Stimulated activated naive CD8-positive, alpha-beta T cell treated with anti-CD3 and anti-CD28 coated beads, Interleukin-15, amount 100 ng/mL, for 72 hours (primary cell): ENCODE data around the gene OSBP.
"Not testable (repeated sequence)": the region's sequence is repeated elsewhere in the genome, so short reads cannot be mapped to it uniquely, and the experiment has no call there.

Experiments used
- ATAC-seq: fragments of 150-1000 bp; cut with Tn5 transposase; 2 replicates; pipeline ENCODE4 v1.10.0; 2021; ENCODE audit warnings: mild to moderate bottlenecking, moderate library complexity
- DNase-seq, 2 donors: peaks; one replicate each; pipeline ENCODE4 v3.0.0; 2021 to 2022
- H3K27ac Mint-ChIP-seq, 2 donors: one replicate each; pipeline ENCODE4 v1.8.0; 2022; ENCODE audit warnings: mild to moderate bottlenecking in 2 of 2, mixed read lengths in 2 of 2, moderate library complexity in 2 of 2
- H3K27me3 Mint-ChIP-seq: one replicate; pipeline ENCODE4 v1.8.0; 2022; ENCODE audit warnings: mixed read lengths
- H3K4me1 Mint-ChIP-seq: one replicate; pipeline ENCODE4 v1.8.0; 2022; ENCODE audit warnings: mild to moderate bottlenecking, mixed read lengths
- H3K4me3 Mint-ChIP-seq, 2 donors: one replicate each; pipeline ENCODE4 v1.8.0; 2022; ENCODE audit warnings: mild to moderate bottlenecking in 2 of 2, mixed read lengths in 2 of 2, moderate library complexity in 1 of 2
- H3K9me3 Mint-ChIP-seq, 2 donors: one replicate each; pipeline ENCODE4 v1.8.0; 2022; ENCODE audit warnings: mixed read lengths in 2 of 2

OSBP gene, protein sequence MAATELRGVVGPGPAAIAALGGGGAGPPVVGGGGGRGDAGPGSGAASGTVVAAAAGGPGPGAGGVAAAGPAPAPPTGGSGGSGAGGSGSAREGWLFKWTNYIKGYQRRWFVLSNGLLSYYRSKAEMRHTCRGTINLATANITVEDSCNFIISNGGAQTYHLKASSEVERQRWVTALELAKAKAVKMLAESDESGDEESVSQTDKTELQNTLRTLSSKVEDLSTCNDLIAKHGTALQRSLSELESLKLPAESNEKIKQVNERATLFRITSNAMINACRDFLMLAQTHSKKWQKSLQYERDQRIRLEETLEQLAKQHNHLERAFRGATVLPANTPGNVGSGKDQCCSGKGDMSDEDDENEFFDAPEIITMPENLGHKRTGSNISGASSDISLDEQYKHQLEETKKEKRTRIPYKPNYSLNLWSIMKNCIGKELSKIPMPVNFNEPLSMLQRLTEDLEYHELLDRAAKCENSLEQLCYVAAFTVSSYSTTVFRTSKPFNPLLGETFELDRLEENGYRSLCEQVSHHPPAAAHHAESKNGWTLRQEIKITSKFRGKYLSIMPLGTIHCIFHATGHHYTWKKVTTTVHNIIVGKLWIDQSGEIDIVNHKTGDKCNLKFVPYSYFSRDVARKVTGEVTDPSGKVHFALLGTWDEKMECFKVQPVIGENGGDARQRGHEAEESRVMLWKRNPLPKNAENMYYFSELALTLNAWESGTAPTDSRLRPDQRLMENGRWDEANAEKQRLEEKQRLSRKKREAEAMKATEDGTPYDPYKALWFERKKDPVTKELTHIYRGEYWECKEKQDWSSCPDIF

DNA sequence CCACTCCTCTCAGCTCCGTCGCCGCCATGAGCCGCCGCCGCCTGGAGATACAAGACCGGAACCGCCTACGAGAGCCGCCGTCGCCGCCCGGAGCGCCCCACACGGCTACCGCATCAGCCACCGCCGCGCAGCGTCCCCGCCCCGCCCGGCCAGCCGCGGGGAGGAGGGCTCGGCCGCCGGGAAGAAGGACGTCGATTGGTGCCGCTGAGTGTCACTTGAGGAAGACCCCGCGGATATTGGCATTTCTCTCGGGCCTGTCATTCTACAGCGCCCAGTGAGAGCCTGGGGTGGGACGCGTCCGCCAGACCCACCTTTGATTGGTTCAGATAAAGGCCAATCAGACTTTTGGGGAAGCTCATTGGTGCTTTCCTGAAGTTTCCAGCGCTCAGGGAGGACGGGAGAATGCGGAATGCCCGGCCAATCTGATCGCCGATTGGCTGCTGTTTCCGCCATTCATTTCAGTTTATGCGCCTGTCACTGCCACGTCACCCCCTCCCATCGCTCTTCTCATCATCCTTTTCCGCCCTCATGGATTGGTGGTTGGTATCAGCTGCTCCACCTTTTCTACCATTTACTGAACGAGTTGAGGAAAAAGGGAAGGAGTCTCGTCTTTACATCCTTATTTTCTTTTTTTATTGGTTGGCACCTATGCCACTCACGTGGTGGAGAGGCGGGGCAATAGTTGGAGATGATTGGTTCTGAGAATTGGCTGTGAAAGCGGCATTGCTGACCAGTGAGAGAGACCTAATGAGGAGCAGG lies at the start of gene OSBP:
Gene OSBP, minus strand, starts transcription at position 138 of the 759 bp plus-strand sequence. Its CDS starts 110 bp downstream, at position 28.
- peak; percentile 98 to 99 for DNase-seq
- ATAC-seq: peak; percentile 93
- Mint-ChIP-seq H3K4me1 (peaks cover 46% of the 10 kb centered on the region), H3K27me3 (no peaks in the 10 kb centered on the region), H3K4me3 (peak within 1 kb of the TSS; percentile 92 to 100), H3K9me3 (no peaks in the 10 kb centered on the region), H3K27ac (peak within 1 kb of the TSS; percentile 95 to 96)

DNA sequence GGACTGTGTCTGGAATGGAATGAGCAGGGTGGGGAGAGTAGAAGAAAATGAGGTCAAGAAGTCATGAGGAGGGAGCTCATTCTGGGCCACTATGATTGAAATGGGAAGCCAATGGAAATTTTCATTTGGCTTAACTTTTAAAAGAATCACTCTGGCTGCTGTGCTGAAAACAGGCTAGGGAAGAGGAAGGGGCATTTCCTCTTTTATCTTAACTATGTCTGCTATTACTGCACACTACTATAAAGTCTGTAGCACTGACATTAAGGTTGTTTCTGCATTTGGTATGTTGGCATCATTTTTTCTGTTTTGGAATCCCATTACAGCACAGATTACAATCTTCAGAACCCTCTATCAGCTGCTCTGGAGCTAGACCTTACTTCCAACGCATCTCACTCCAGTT lies 45.0 kb upstream of the OSBP start:
- no peak overlapping the region for H3K27ac Mint-ChIP-seq
- no peak overlapping the region for H3K4me3 Mint-ChIP-seq
- H3K4me1 Mint-ChIP-seq: peaks cover 30% of the 10 kb centered on the region
- H3K27me3 Mint-ChIP-seq: no peaks in the 10 kb centered on the region
- H3K9me3 Mint-ChIP-seq: no peaks in the 10 kb centered on the region
- DNase-seq: no peak
- ATAC-seq: no peak

DNA sequence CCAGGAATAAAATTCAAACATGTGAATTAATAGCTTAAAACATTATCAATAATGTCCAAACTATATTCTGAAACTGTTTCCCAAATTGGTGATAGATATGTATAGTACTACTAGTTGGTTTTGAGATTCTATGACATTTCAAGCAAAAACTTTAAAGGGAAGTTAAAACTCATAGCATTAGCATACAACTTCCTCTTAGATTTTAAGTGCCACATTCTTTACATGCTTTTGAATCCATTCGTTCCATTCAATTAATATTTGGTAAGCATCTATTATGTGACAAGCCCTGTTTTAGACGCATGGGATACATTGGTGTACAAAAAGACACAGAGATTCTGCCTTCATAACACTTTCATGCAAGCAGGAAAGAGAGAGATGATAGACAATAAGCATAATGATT lies 44.4 kb upstream of the OSBP start:
- H3K27ac Mint-ChIP-seq: peak overlapping the region in 1 of 2 donors; percentile 66
- H3K27me3 Mint-ChIP-seq: no peaks in the 10 kb centered on the region
- H3K4me3 Mint-ChIP-seq: no peak overlapping the region
- peaks cover 23% of the 10 kb centered on the region for H3K4me1 Mint-ChIP-seq
- no peaks in the 10 kb centered on the region for H3K9me3 Mint-ChIP-seq
- no peak for DNase-seq
- no peak for ATAC-seq

DNA sequence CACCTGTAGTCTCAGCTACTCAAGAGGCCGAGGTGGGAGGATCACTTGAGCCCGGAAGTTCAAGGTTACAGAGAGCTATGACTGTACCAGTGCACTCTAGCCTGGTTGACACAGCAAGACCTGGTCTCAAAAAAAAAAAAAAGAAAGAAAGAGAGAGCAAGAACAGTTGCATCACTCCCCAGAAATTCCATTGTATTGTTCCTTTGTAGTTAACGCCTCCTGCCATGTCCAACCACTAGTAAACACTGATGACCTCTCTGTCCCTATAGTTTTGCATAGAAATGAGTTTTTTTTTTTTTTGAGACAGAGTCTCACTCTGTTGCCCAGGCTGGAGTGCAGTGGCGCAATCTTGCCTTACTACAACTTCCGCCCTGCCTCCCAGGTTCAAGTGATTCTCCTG lies 42.5 kb upstream of the OSBP start:
- no peak overlapping the region for H3K4me3 Mint-ChIP-seq
- DNase-seq: no peak
- peaks cover 12% of the 10 kb centered on the region for H3K4me1 Mint-ChIP-seq
- no peaks in the 10 kb centered on the region for H3K9me3 Mint-ChIP-seq
- H3K27ac Mint-ChIP-seq: no peak overlapping the region
- no peak for ATAC-seq
- H3K27me3 Mint-ChIP-seq: no peaks in the 10 kb centered on the region

DNA sequence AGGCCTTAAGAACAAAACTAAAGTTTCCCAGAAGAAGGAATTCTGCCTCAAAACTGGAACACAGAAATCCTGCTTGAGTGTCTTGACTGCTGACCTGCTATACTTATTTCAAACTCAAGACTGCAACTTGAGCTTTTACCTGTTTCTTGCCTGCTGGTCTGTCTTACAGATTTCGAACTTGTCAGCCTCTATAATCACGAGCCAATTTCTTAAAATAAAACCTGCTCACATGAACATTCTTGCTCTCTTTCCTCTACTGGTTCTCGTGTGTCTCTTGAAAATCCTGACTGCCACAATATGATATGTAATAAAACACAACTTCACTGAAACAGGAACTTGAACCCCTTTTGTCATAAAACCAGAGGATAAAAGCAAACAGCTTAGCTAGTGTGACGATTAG lies 39.3 kb upstream of the OSBP start:
- no peak for ATAC-seq
- no peaks in the 10 kb centered on the region for H3K27me3 Mint-ChIP-seq
- H3K27ac Mint-ChIP-seq: no peak overlapping the region
- H3K4me1 Mint-ChIP-seq: peaks cover under 1% of the 10 kb centered on the region
- no peak overlapping the region for H3K4me3 Mint-ChIP-seq
- DNase-seq: no peak
- H3K9me3 Mint-ChIP-seq: no peaks in the 10 kb centered on the region

DNA sequence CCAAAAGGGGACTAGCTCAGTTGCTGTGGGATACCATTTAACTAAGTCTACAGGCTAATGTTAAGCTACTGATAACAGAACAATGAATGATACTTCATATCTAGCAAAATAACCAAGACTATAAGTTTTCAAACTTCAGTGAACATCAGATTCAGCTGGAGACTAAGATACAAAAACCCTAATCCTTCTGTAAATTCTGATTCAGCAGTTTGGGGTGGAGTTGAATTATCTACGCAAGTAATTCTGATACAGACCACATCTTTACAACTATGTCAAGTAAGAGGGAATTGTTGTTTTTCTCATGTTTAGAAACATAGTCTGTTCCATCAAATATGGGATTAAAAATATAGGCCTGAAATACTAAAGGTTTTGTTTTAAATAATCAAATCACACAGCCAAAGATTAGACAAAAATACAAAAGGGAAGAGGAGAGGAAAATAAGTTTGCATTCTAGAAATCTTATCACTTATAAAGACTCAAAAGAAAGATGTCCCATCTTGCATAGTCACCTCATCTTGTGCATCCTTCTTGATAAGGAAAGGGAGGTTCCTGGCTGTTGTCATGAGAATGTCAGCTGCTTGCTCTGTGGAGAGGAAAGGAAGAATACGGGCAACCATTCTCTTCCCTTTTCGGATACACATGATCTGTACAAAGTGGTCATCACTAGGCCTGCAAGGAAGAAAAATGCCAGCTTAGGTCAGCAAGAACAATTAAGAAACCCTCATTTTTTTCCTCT lies 31.8 kb upstream of the OSBP start:
- Mint-ChIP-seq H3K4me3 (no peak overlapping the region), H3K27ac (peak overlapping the region; percentile 22 to 53), H3K4me1 (no peaks in the 10 kb centered on the region), H3K9me3 (no peaks in the 10 kb centered on the region), H3K27me3 (no peaks in the 10 kb centered on the region)
- DNase-seq (no peak), ATAC-seq (no peak)

DNA sequence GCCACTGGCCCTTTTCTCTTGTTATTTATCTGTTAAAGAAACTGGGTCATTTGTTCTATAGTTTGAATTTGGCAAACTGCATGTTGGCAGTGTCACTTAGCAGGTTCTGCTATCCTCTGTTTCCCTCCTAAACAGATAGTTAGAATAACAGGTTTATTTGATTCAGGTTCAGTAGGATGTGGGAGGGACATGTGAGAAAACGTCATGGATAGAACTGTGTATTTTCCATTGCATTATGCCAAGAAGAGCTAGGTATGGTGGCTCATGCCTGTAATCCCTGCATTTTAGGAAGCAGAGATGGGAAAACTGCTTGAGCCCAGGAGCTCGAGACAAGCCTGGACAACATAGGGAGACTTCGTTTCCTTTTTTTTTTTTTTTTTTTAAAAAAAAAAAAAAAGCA lies 29.0 kb upstream of the OSBP start:
- H3K27ac Mint-ChIP-seq: no peak overlapping the region
- no peaks in the 10 kb centered on the region for H3K4me1 Mint-ChIP-seq
- H3K4me3 Mint-ChIP-seq: no peak overlapping the region
- DNase-seq (no peak), ATAC-seq (no peak)
- no peaks in the 10 kb centered on the region for H3K9me3 Mint-ChIP-seq
- no peaks in the 10 kb centered on the region for H3K27me3 Mint-ChIP-seq

DNA sequence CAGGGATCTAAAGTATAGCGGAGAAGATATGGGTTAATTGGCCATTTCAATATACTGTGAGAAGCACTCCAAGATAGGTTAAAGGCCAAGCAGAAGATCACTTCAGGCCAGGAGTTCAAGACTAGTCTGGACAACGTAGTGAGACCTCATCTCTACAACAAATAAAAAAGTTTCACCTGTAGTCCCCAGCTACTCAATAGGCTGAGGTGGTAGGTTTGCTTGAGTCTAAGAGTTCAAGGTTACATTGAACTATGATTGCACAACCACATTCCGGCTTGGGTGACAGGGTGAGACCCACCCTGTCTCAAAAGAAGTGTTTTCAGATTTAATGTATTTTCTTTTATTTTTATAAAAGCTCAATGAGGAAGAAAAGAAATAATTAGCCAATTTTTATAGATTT lies 27.8 kb upstream of the OSBP start:
- DNase-seq (no peak), ATAC-seq (no peak)
- Mint-ChIP-seq H3K27me3 (no peaks in the 10 kb centered on the region), H3K9me3 (no peaks in the 10 kb centered on the region), H3K4me1 (no peaks in the 10 kb centered on the region), H3K4me3 (no peak overlapping the region), H3K27ac (no peak overlapping the region)

DNA sequence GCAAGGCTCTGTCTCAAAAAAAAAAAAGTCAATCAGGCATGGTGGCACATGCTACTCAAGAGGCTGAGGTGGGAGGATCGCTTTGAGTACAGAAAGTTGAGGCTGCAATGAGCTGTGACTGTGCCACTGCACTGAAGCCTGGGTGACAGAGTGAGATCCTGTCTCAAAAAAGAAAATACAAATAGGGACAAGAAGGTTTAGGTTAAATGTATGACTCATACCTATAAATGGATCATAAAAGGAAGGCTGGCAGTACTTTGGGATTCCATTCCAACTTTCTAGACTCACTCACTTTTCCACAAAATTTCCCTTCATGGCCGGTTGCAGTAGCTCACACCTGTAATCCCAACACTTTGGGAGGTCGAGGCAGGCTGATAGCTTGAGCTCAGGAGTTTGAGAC lies 25.6 kb upstream of the OSBP start:
- Mint-ChIP-seq H3K4me3 (no peak overlapping the region), H3K27me3 (no peaks in the 10 kb centered on the region), H3K9me3 (no peaks in the 10 kb centered on the region), H3K27ac (no peak overlapping the region), H3K4me1 (no peaks in the 10 kb centered on the region)
- DNase-seq (no peak), ATAC-seq (no peak)

DNA sequence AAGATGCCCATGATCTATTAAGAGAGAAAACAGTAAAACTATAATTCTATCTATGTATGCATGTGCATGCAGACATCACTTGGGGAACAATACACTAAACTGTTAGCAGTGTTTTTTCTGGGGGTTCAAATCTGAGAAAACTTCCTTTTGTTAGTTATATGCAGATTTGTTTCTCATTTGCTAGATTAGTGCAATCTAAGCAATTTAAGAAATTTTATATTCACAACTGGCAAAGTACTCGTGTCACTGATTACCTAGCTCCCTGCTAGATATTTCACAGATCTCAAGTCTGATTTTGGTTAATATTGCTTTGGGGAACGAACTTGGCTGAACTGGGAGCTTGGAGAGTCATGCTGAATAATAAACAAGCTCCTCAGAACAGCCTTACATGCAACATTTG lies 14.9 kb upstream of the OSBP start:
- ATAC-seq: no peak
- Mint-ChIP-seq H3K4me3 (no peak overlapping the region), H3K4me1 (no peaks in the 10 kb centered on the region), H3K27ac (no peak overlapping the region), H3K27me3 (no peaks in the 10 kb centered on the region), H3K9me3 (no peaks in the 10 kb centered on the region)
- no peak for DNase-seq

DNA sequence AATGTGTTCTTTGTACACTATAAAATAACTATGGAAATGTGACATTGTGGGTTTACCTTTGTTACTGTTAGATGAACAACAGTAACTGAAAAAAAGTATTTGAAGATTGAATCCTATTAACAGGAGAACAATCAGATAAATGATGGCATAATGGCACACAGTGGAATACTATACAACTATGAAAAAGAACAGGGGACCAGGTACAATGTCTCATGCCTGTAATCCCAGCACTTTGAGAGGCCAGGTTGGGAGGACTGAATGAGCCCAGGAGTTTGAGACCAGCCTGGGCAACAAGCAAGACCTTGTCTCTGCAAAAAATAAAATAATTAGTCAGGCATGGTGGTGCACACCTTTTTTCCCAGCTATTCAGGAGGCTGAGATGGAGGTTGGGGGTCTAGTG lies 14.4 kb upstream of the OSBP start:
- Mint-ChIP-seq H3K27ac (no peak overlapping the region), H3K4me3 (no peak overlapping the region), H3K9me3 (no peaks in the 10 kb centered on the region), H3K27me3 (no peaks in the 10 kb centered on the region), H3K4me1 (no peaks in the 10 kb centered on the region)
- ATAC-seq (no peak), DNase-seq (no peak)

DNA sequence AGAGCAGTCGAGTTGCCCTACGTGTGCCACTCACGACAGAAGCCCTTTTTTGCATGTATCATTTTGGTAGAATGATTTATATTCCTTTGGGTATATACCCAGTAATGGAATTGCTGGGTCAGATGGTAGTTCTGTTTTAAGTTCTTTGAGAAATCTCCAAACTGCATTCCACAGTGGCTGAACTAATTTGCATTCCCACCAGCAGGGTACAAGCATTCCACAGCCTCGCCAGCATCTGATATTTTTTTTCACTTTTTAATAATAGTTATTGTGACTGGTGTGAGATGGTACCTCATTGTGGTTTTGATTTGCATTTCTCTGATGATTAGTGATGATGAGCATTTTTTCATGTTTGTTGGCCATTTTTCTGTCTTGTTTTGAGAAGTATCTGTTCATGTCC lies 11.4 kb upstream of the OSBP start:
- DNase-seq, H3K4me1 Mint-ChIP-seq, H3K9me3 Mint-ChIP-seq, H3K27ac Mint-ChIP-seq, ATAC-seq, H3K4me3 Mint-ChIP-seq, H3K27me3 Mint-ChIP-seq: not testable (repeated sequence)

DNA sequence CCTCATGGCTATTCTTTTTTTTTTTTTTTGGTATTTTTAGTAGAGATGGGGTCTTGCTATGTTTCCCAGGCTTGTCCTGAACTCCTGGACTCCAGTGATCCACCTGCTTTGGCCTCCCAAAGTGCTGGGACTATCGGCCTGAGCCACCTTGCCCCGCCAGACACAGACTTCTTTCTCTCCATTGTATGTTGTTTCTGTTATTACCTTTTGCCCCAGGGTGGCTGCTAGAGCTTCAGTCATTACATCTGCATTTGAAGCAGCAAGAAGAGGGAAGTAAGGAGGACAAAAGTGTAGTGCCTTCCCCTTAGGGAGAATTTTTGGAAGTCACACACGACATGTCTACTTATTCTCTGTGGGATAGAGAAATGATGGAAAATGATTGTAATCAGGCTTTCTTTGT lies 10.1 kb upstream of the OSBP start:
- Mint-ChIP-seq H3K27ac (no peak overlapping the region), H3K9me3 (no peaks in the 10 kb centered on the region), H3K4me3 (no peak overlapping the region), H3K4me1 (no peaks in the 10 kb centered on the region), H3K27me3 (no peaks in the 10 kb centered on the region)
- ATAC-seq (no peak), DNase-seq (no peak)

DNA sequence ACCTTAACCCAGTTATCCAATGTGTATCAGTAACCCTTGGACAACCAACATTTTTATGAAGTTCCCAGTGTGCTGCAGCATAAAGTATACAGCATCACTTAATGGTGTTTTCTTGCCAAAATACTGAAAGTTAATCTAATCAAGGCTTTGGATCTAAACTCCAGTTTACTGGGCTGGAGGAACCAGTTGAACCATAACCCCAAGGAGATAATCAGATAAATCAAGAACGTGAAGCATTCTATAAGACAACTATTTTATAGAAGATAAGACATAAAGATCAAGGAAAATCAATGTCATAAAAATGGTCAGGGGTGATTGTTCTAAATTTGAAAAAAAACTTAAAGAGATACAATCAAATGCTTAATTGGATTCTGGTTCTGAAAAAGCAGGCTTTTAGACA lies 2.3 kb upstream of the OSBP start:
- no peak overlapping the region for H3K4me3 Mint-ChIP-seq
- peaks cover 28% of the 10 kb centered on the region for H3K4me1 Mint-ChIP-seq
- no peak overlapping the region for H3K27ac Mint-ChIP-seq
- H3K9me3 Mint-ChIP-seq: no peaks in the 10 kb centered on the region
- no peak for ATAC-seq
- no peak for DNase-seq
- H3K27me3 Mint-ChIP-seq: no peaks in the 10 kb centered on the region

DNA sequence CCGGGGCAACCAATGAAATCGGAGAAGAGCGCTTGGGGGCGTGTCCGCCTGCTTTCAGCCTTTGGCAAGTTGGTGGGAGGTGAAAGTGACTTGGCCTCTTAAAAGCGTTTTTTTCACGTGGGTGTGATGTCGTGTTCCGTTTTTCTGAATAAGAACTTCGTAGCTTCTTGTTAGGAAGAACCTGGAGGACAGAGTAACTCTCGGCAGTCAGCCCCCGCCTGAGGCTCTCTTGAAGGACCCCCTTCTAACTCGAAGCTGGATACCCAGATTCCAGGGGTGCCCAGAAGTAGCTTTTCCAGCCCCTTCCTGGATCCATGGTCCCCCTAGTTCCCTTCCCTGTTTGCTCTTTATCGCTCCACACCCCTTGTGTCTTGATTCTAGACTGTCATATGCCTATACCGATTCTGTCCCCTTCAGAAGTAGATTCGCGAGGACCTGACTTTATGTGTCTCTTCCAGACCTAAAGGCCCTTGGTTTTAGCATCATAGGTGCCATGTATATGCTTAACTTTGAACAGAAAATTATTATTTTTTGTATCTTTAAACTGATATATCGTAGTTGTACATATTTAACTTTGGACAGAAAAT lies 915 bp upstream of the OSBP start:
- peak overlapping the region; percentile 63 to 86 for H3K4me3 Mint-ChIP-seq
- no peaks in the 10 kb centered on the region for H3K27me3 Mint-ChIP-seq
- no peaks in the 10 kb centered on the region for H3K9me3 Mint-ChIP-seq
- peaks cover 40% of the 10 kb centered on the region for H3K4me1 Mint-ChIP-seq
- DNase-seq (no peak), ATAC-seq (no peak)
- peak overlapping the region; percentile 88 to 95 for H3K27ac Mint-ChIP-seq
